HepG2 (cell line): ENCODE data around the gene RAMP3. TPM values are rescaled to one million over a fixed set of nuclear protein-coding genes. Genes with fewer than 3 reads are reported as not detected.

Experiments
- ATAC-seq: fragments of 200-7000 bp; cut with Tn5 transposase; 3 replicates; pipeline ENCODE4 v1.9.1; 2020; ENCODE audit warnings: mild to moderate bottlenecking, moderate library complexity
- BruUV-seq: library from RNA; stranded (reverse); fragments of 400-500 nt; replicated peaks from 2 replicates; lab custom pipeline; 2021; lab: Mats Ljungman, UMichigan
- CTCF ChIA-PET: fragments of 300-600 bp; formaldehyde crosslinking; extraction: SDS; loops from one replicate; lab custom pipeline; 2021; ENCODE audit warnings: low total read pairs, inconsistent platforms, low intra/inter-chr PET ratio; lab: Yijun Ruan, JAX
- POLR2A ChIA-PET: fragments of 350-600 bp; sonication (Branson Sonifier 250); formaldehyde crosslinking; loops from one replicate; lab custom pipeline; 2020; ENCODE audit warnings: antibody characterized with exemption, inconsistent platforms; lab: Yijun Ruan, JAX
- DNase-seq: peaks from one replicate; pipeline ENCODE4 v3.0.0-alpha.2; 2015; ENCODE audit warnings: low spot score
- FAIRE-seq: peaks from 3 replicates; lab custom pipeline; 2011; peaks lifted over from hg19 to GRCh38; lab: Jason Lieb, UNC
- H2AFZ ChIP-seq: one replicate; pipeline ENCODE4 v1.6.1; 2011; ENCODE audit warnings: low read length, inconsistent platforms
- H3K27ac ChIP-seq: fragments of 300-600 bp; 3 replicates; pipeline ENCODE4 v1.8.0; 2011; ENCODE audit warnings: mixed run types, mild to moderate bottlenecking, mixed read lengths, low read length, inconsistent platforms; ENCODE audit not compliant: insufficient read depth; ENCODE audit errors: extremely low read length
- H3K27me3 ChIP-seq, 2 experiments: fragments of 200-600 bp in 1 of 2; 2 replicates in 1 of 2; 3 replicates in 1 of 2; pipeline versions ENCODE4 v1.6.0 to v1.8.0; 2011; ENCODE audit warnings: low read length in 2 of 2, mild to moderate bottlenecking in 2 of 2, moderate library complexity in 2 of 2, inconsistent platforms in 1 of 2; ENCODE audit not compliant: insufficient read depth in 2 of 2, control insufficient read depth in 1 of 2
- H3K36me3 ChIP-seq, 2 experiments: fragments of 200-600 bp in 1 of 2; replicated peaks in 1 of 2; 2 replicates in 1 of 2; 3 replicates in 1 of 2; pipeline versions ENCODE4 v1.5.1 to v1.8.0; 2011; ENCODE audit warnings: low read length in 2 of 2, inconsistent platforms in 1 of 2; ENCODE audit not compliant: insufficient read depth in 2 of 2, control insufficient read depth in 1 of 2
- H3K4me1 ChIP-seq: 2 replicates; pipeline ENCODE4 v1.5.1; 2012; ENCODE audit warnings: low read length, inconsistent platforms; ENCODE audit not compliant: insufficient read depth
- H3K4me2 ChIP-seq: 2 replicates; pipeline ENCODE4 v1.6.0; 2011; ENCODE audit warnings: low read depth, low read length, inconsistent platforms
- H3K4me3 ChIP-seq, 3 experiments: fragments of 200-600 bp in 1 of 3; sonication (generic), shearing (Covaris generic) in 1 of 3; replicated peaks in 1 of 3; 2 replicates each; pipeline ENCODE4 v1.5.1; 2011 to 2016; ENCODE audit warnings: low read length in 3 of 3, inconsistent platforms in 2 of 3, low read depth in 2 of 3, mild to moderate bottlenecking in 2 of 3, control low read depth in 1 of 3, mixed read lengths in 1 of 3; ENCODE audit not compliant: insufficient read depth in 1 of 3
- H3K79me2 ChIP-seq: one replicate; pipeline ENCODE4 v1.6.1; 2011; ENCODE audit warnings: low read length, inconsistent platforms; ENCODE audit not compliant: insufficient read depth
- H3K9ac ChIP-seq: 2 replicates; pipeline ENCODE4 v1.6.0; 2011; ENCODE audit warnings: mild to moderate bottlenecking, low read depth, low read length, inconsistent platforms; ENCODE audit not compliant: insufficient read depth
- H3K9me3 ChIP-seq: 2 replicates; pipeline ENCODE4 v1.5.1; 2012; ENCODE audit warnings: mild to moderate bottlenecking, low read length
- H4K20me1 ChIP-seq: 2 replicates; pipeline ENCODE4 v1.6.0; 2011; ENCODE audit warnings: inconsistent platforms, mild to moderate bottlenecking, low read length, moderate library complexity; ENCODE audit not compliant: insufficient read depth
- ARNTL ChIP-seq: sonication (generic); formaldehyde crosslinking; IDR thresholded peaks from 2 replicates; pipeline ENCODE4 v1.4.0; 2020; ENCODE audit warnings: mild to moderate bottlenecking, missing genetic modification reagents
- ATF7-NPFF ChIP-seq: sonication (generic); formaldehyde crosslinking; IDR thresholded peaks from 2 replicates; pipeline ENCODE4 v1.8.1; 2023; ENCODE audit warnings: mild to moderate bottlenecking, low read depth, missing genetic modification reagents, moderate library complexity
- HINFP ChIP-seq: sonication (generic); formaldehyde crosslinking; IDR thresholded peaks from 2 replicates; pipeline ENCODE4 v1.4.0; 2020; ENCODE audit warnings: low read depth, mild to moderate bottlenecking, missing genetic modification reagents
- KLF6 ChIP-seq: IDR thresholded peaks from 2 replicates; pipeline ENCODE4 v1.8.0; 2016; ENCODE audit warnings: missing biosample characterization, missing genetic modification reagents
- MIER3 ChIP-seq: IDR thresholded peaks from 2 replicates; pipeline ENCODE4 v1.6.1; 2016; ENCODE audit warnings: missing compliant biosample characterization, borderline replicate concordance
- TEF ChIP-seq: sonication (generic); formaldehyde crosslinking; IDR thresholded peaks from 2 replicates; pipeline ENCODE4 v1.5.0; 2020; ENCODE audit warnings: missing genetic modification reagents
- TRIM24 ChIP-seq: sonication (generic); formaldehyde crosslinking; IDR thresholded peaks from 2 replicates; pipeline ENCODE4 v1.8.0; 2022; ENCODE audit warnings: mild to moderate bottlenecking, missing genetic modification reagents
- ZEB1 ChIP-seq: IDR thresholded peaks from 2 replicates; pipeline ENCODE4 v1.6.1; 2012; ENCODE audit warnings: mild to moderate bottlenecking, low read depth, inconsistent platforms; ENCODE audit not compliant: insufficient replicate concordance
- ZFP41 ChIP-seq: sonication (generic); formaldehyde crosslinking; IDR thresholded peaks from 2 replicates; pipeline ENCODE4 v1.4.0; 2020; ENCODE audit warnings: mild to moderate bottlenecking, missing genetic modification reagents, borderline replicate concordance
- ZNF121 ChIP-seq: sonication (generic); formaldehyde crosslinking; IDR thresholded peaks from 2 replicates; pipeline ENCODE4 v1.5.0; 2020; ENCODE audit warnings: mild to moderate bottlenecking, missing genetic modification reagents
- ZNF546 ChIP-seq: sonication (generic); formaldehyde crosslinking; conservative IDR thresholded peaks from 2 replicates; pipeline ENCODE4 v1.8.1; 2023; ENCODE audit warnings: mild to moderate bottlenecking, missing genetic modification reagents
- WGBS: methylation state at CpG from one replicate; pipeline ENCODE4 v1.1.6; 2017; ENCODE audit warnings: low lambda C conversion rate; 5-methylcytosine and 5-hydroxymethylcytosine counted together
- in situ Hi-C: cut with HindIII; loops from 2 replicates; pipeline ENCODE4 v1.10.0; 2017; ENCODE audit warnings: low pct_unique_long_range_greater_than_20kb; ENCODE audit not compliant: extremely low pct_ligation_motif_present
- intact Hi-C: fragments of 100-400 bp; cut with micrococcal nuclease; formaldehyde crosslinking; loops from one replicate; pipeline ENCODE4 v1.10.0; 2022; ENCODE audit not compliant: unreplicated experiment
- polyA plus RNA-seq, 8 experiments: library from polyadenylated mRNA; depleted of rRNA in 3 of 8; stranded (reverse) in 7 of 8; unstranded in 1 of 8; fragments of >200 nt; fragmentation: Illumina TruSeq in 4 of 8; extraction: Trizol in 4 of 8; gene quantifications; 2 replicates each; pipeline versions ENCODE4 v1.2.1 to v1.2.3, GENCODE V29; 2011 to 2016; ENCODE audit warnings: low read depth in 4 of 8, missing spikeins in 1 of 8, mixed read lengths in 1 of 8; ENCODE audit not compliant: insufficient read depth in 1 of 8
- total RNA-seq, 5 experiments: library from RNA; depleted of rRNA; stranded (reverse); fragments of >200 nt; fragmentation: Illumina TruSeq; extraction: Trizol; gene quantifications; 2 replicates each; pipeline ENCODE4 v1.2.3, GENCODE V29; 2016; ENCODE audit warnings: low read depth in 1 of 5

RAMP3 gene
- total and polyA plus RNA-seq, 2 of the 13 experiments (the other 11 are each of a cell fraction or from before 2014, with no cell fraction given): not detected

DNA sequence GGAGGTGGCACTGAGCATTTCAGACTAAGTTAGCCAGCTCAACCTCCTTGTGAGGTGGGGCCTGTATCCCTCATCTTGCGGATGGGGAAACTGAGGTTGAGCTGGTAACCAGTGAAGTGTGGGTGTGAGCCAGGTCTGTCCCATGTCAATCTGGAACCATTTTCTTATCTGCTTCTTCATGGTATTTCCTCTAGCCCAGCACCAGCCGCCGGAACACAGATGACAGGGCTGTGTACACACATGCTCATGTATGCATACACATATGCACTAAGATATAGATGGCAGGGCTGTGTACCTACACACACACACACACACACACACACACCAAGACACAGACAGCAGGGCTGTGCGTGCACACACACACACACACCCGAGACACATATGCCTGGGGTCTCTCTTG lies 18.5 kb downstream of the RAMP3 start:
- Histone ChIP-seq H3K36me3 (no peaks in the 10 kb centered on the region), H3K9me3 (no peaks in the 10 kb centered on the region), H2AFZ (no peak overlapping the region), H3K27me3 (peaks cover 4 to 31% of the 10 kb centered on the region in 2 experiments; a peak in 4 of 5 replicates), H3K9ac (no peak overlapping the region), H3K27ac (no peak overlapping the region), H3K4me1 (no peaks in the 10 kb centered on the region), H3K4me3 (no peak overlapping the region), H3K79me2 (no peaks in the 10 kb centered on the region), H3K4me2 (no peak overlapping the region), H4K20me1 (no peaks in the 10 kb centered on the region)
- 12% methylated on average over 5 of the region's 5 CpGs for WGBS
- ChIA-PET POLR2A (no interaction called here), CTCF (no interaction called here)
- ATAC-seq (no peak), DNase-seq (no peak), FAIRE-seq (no peak)
- no TSS peak for BruUV-seq
- intact Hi-C loops (no loop called here), in situ Hi-C loops (no loop called here)
- TF ChIP-seq TRIM24: no peak
- no peak for TF ChIP-seq MIER3 (CRISPR knock-in tag)
- no peak for TF ChIP-seq ARNTL (CRISPR knock-in tag)
- TF ChIP-seq TEF: no peak
- TF ChIP-seq ZNF546 (CRISPR knock-in tag): no peak
- TF ChIP-seq ATF7-NPFF: no peak
- TF ChIP-seq KLF6 (CRISPR knock-in tag): no peak
- no peak for TF ChIP-seq ZNF121 (CRISPR knock-in tag)
- no peak for TF ChIP-seq ZEB1
- TF ChIP-seq HINFP (CRISPR knock-in tag): no peak
- TF ChIP-seq ZFP41 (CRISPR knock-in tag): no peak
